Right lobe of liver (tissue), 6 donors: ENCODE data around the gene MEGF9. TPM values are rescaled to one million over a fixed set of nuclear protein-coding genes. Genes with fewer than 3 reads are reported as not detected.

Experiments
- ATAC-seq, 4 donors: fragments of 200-7000 bp; cut with Tn5 transposase; one replicate each; pipeline ENCODE4 v1.9.1; 2020; ENCODE audit warnings: mild to moderate bottlenecking in 4 of 4, moderate library complexity in 4 of 4
- DNase-seq, 3 donors: peaks; one replicate each; pipeline ENCODE4 v3.0.0-alpha.2; 2020
- H3K27ac ChIP-seq, 3 donors: fragments of 200-600 bp; one replicate each; pipeline ENCODE4 v1.8.0; 2022
- H3K27me3 ChIP-seq, 2 donors: fragments of 200-600 bp; one replicate each; pipeline ENCODE4 v1.8.0; 2022
- H3K36me3 ChIP-seq, 4 donors: fragments of 200-600 bp; sonication (generic) in 1 of 4; one replicate each; pipeline versions ENCODE4 v1.5.1 to v1.8.0; 2017 to 2022; ENCODE audit warnings: control low read depth in 1 of 4
- H3K4me1 ChIP-seq, 4 donors: fragments of 200-600 bp; sonication (generic) in 1 of 4; one replicate each; pipeline versions ENCODE4 v1.5.1 to v1.8.0; 2017 to 2022; ENCODE audit warnings: control low read depth in 1 of 4
- H3K4me3 ChIP-seq, 3 donors: fragments of 200-600 bp; one replicate each; pipeline ENCODE4 v1.8.0; 2022
- H3K9me3 ChIP-seq, 4 donors: fragments of 200-600 bp; sonication (generic) in 1 of 4; one replicate each; pipeline versions ENCODE4 v1.5.1 to v1.8.0; 2017 to 2022; ENCODE audit warnings: control low read depth in 1 of 4
- POLR2A ChIP-seq: fragments of 450-650 bp; IDR thresholded peaks from one replicate; pipeline ENCODE4 v1.6.1; 2017; ENCODE audit warnings: antibody characterized with exemption, mild to moderate bottlenecking
- WGBS: methylation state at CpG from one replicate; pipeline ENCODE4 v1.1.6; 2018; ENCODE audit warnings: low coverage, low lambda C conversion rate; ENCODE audit not compliant: insufficient coverage; ENCODE audit errors: missing lambda C conversion rate; 5-methylcytosine and 5-hydroxymethylcytosine counted together
- intact Hi-C, 2 donors: fragments of 100-400 bp; cut with DNase I; formaldehyde crosslinking; loops; one replicate each; pipeline versions ENCODE4 v1.11.2 to v1.14.1; 2022
- total RNA-seq, 6 experiments: library from RNA; depleted of rRNA in 2 of 6; stranded (reverse); fragments of >200 nt in 2 of 6; fragmentation: NEBNext Ultra II Directional in 3 of 6; extraction: Animal tissue kit (Norgen Biotek cat#: 25700) in 3 of 6; gene quantifications; one replicate each; pipeline versions ENCODE4 v1.1.0 to v1.2.4, GENCODE V29; 2016 to 2023
- TF ChIP-seq, protein P1 (sequence below), 4 donors: fragments of 200-600 bp in 3 of 4; fragments of 450-650 bp in 1 of 4; IDR thresholded peaks; one replicate each; pipeline versions ENCODE4 v1.5.1 to v1.8.0; 2016 to 2022; ENCODE audit warnings: antibody characterized with exemption in 4 of 4, mild to moderate bottlenecking in 2 of 4
- donor health status: DM: no; HTN: yes; CAD: no.
- donor health status: DM: no; HTN: no; CAD: no.
- donor health status: DM: no; HTN: no; CAD: no.
- donor health status: DM: no; HTN: yes; CAD: no.
- donor health status: DM: no; HTN: yes; CAD: no.

The MEGF9 gene
- total RNA-seq, 6 experiments from 2014 or later: 26.8 to 49.0 (median 38.2) TPM

DNA sequence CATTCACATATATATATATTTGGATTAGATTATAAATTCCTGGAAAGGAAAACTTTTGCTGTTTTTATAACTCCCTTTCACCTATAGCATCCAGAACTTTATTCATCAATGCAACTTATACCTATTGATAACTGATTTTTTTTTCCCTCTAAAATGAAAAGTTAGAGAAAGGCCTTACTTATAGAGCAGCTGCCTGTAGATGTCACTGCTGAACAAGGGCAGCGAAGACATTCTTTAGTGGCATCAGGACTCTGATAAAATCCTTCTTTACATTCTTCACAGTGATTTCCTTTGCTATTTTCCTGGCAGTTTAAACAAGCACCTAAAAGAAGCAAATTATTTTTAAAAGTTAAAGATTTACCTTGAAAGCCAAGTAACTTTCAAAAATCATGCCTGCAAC, 102.1 kb downstream of the MEGF9 start:
- Histone ChIP-seq H3K27ac (no peak overlapping the region), H3K4me3 (no peak overlapping the region), H3K36me3 (peaks cover 0 to 34% (median 7%) of the 10 kb centered on the region in 4 donors), H3K27me3 (no peaks in the 10 kb centered on the region), H3K9me3 (no peaks in the 10 kb centered on the region), H3K4me1 (peaks cover 0 to 4% (median under 1%) of the 10 kb centered on the region in 4 donors)
- 91% methylated on average over 1 of the region's 1 CpG for WGBS
- intact Hi-C loops: no loop called here
- TF ChIP-seq, protein P1, sequence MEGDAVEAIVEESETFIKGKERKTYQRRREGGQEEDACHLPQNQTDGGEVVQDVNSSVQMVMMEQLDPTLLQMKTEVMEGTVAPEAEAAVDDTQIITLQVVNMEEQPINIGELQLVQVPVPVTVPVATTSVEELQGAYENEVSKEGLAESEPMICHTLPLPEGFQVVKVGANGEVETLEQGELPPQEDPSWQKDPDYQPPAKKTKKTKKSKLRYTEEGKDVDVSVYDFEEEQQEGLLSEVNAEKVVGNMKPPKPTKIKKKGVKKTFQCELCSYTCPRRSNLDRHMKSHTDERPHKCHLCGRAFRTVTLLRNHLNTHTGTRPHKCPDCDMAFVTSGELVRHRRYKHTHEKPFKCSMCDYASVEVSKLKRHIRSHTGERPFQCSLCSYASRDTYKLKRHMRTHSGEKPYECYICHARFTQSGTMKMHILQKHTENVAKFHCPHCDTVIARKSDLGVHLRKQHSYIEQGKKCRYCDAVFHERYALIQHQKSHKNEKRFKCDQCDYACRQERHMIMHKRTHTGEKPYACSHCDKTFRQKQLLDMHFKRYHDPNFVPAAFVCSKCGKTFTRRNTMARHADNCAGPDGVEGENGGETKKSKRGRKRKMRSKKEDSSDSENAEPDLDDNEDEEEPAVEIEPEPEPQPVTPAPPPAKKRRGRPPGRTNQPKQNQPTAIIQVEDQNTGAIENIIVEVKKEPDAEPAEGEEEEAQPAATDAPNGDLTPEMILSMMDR (IDR thresholded peaks at IDR 0.05): peak in 3 of 4 donors; percentile 22 to 33 (median 28)
- TF ChIP-seq POLR2A: no peak
- ATAC-seq (peak in 1 of 4 donors; percentile 59), DNase-seq (no peak)

DNA sequence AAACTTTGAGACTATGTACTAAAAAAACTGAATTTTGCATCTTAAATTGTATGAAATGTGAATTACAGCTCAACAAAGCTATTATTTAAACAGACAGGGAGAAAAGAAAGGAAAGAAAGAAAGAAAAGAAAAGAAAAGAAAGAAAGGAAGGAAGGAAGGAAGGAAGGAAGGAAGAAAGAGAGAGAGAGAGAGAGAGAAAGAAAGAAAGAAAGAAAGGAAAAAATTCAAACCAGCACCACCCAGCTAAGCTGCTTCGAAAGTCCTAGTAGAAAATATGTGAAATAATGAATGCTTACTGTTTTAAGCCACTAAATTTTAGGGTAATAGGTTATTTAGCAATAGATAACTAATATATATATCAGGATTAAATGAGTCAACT, 102.6 kb downstream of the MEGF9 start:
- Histone ChIP-seq H3K4me3 (no peak overlapping the region), H3K27me3 (no peaks in the 10 kb centered on the region), H3K9me3 (no peaks in the 10 kb centered on the region), H3K36me3 (peaks cover 0 to 40% (median 10%) of the 10 kb centered on the region in 4 donors), H3K4me1 (no peaks in the 10 kb centered on the region), H3K27ac (no peak overlapping the region)
- DNase-seq: no peak
- TF ChIP-seq POLR2A: no peak
- TF ChIP-seq, protein P1 (IDR thresholded peaks at IDR 0.05): no peak
- intact Hi-C loops: no loop called here
- 93% methylated on average over 1 of the region's 1 CpG for WGBS
- ATAC-seq: no peak

DNA sequence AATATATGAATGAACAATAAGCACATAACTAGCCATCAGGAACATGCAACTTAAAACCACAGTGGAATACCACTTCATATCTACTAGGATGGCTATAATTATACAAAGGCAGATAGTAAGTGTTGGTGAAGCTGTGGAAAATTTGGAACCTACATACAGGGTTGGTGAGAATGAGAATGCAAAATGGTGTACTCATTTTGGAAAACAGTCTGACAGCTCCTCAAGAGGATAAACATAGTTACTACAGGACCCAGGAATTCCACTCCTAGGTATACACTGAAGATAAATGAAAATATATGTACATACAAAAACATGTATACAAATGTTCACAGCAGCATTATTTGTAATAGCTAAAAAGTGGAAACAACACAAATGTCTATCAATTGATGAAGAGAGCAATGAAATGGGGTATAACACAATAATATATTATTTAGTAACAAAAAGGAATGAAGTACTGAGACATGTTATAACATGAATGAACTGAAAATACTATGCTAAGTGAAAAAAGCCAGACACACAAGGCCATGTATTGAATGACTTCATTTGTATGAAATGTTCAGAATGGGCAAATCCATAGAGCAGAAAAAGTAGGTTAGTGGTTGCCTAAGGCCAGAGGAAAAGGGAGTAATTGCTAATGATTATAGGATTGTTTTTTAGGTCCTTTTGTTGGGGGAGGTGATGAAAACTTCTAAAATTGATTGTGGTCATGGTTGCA, 103.1 kb downstream of the MEGF9 start:
- ATAC-seq (peak in 2 of 4 donors; percentile 32 to 49), DNase-seq (no peak)
- no peak overlapping the region for H3K4me3 ChIP-seq
- intact Hi-C loops: no loop called here
- no peaks in the 10 kb centered on the region for H3K27me3 ChIP-seq
- no peak for TF ChIP-seq POLR2A
- TF ChIP-seq, protein P1 (IDR thresholded peaks at IDR 0.05): peak; percentile 19 to 34 (median 26)
- H3K27ac ChIP-seq: no peak overlapping the region
- H3K4me1 ChIP-seq: no peaks in the 10 kb centered on the region
- no peaks in the 10 kb centered on the region for H3K9me3 ChIP-seq
- H3K36me3 ChIP-seq: peaks cover 0 to 45% (median 10%) of the 10 kb centered on the region in 4 donors

DNA sequence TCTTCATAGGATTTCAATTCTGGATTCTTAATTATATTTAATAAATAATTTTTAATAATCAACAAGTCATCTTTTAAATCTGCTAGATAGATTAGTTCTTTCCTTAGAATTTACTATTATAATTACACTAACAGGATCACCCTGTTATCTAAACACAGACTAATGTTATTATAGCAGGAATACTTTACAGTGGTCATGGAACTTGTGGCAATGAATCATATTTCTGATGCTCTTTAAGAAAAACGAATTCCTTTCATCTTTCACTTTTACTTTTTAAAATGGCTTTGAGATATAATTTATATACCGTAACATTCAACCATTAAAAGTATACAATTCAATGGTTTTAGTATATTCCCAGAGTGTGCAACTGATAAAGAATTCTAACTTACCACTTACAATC, 104.6 kb downstream of the MEGF9 start:
- no peaks in the 10 kb centered on the region for H3K4me1 ChIP-seq
- ATAC-seq (no peak), DNase-seq (no peak)
- TF ChIP-seq, protein P1 (IDR thresholded peaks at IDR 0.05): no peak
- TF ChIP-seq POLR2A: no peak
- peaks cover 0 to 58% (median 17%) of the 10 kb centered on the region in 4 donors for H3K36me3 ChIP-seq
- no peaks in the 10 kb centered on the region for H3K27me3 ChIP-seq
- intact Hi-C loops: no loop called here
- H3K4me3 ChIP-seq: no peak overlapping the region
- H3K9me3 ChIP-seq: no peaks in the 10 kb centered on the region
- H3K27ac ChIP-seq: no peak overlapping the region
- 91% methylated on average over 2 of the region's 2 CpGs for WGBS
